MM.1S (cell line): ENCODE data around the gene FAM32A.

ENCODE experiments used
- DNase-seq: peaks from one replicate; pipeline ENCODE4 v3.0.0-alpha.2; 2015
- H2AFZ ChIP-seq: fragments of 300-600 bp; sonication (generic); 2 replicates; pipeline ENCODE4 v1.6.0; 2016; ENCODE audit warnings: antibody characterized with exemption, low read length
- H3F3A ChIP-seq: fragments of 300-600 bp; sonication (generic); 2 replicates; pipeline ENCODE4 v1.6.1; 2016; ENCODE audit warnings: mild to moderate bottlenecking, antibody characterized with exemption, low read length, moderate library complexity, mixed read lengths; ENCODE audit not compliant: insufficient read depth
- H3K27ac ChIP-seq: fragments of 300-600 bp; sonication (generic); 2 replicates; pipeline ENCODE4 v1.5.1; 2016; ENCODE audit warnings: mild to moderate bottlenecking, low read length
- H3K27me3 ChIP-seq: fragments of 300-600 bp; sonication (generic); replicated peaks from 2 replicates; pipeline ENCODE4 v1.6.0; 2016; ENCODE audit warnings: low read length; ENCODE audit not compliant: insufficient read depth
- H3K36me3 ChIP-seq: fragments of 300-600 bp; sonication (generic); replicated peaks from 2 replicates; pipeline ENCODE4 v1.6.1; 2016; ENCODE audit warnings: mild to moderate bottlenecking, low read length, mixed read lengths; ENCODE audit not compliant: insufficient read depth
- H3K4me1 ChIP-seq: fragments of 300-600 bp; sonication (generic); 2 replicates; pipeline ENCODE4 v1.6.1; 2016; ENCODE audit warnings: low read length, mixed read lengths
- H3K4me2 ChIP-seq: fragments of 300-600 bp; sonication (generic); 2 replicates; pipeline ENCODE4 v1.6.0; 2016; ENCODE audit warnings: low read depth, low read length
- H3K4me3 ChIP-seq: fragments of 300-600 bp; sonication (generic); 2 replicates; pipeline ENCODE4 v1.5.1; 2016; ENCODE audit warnings: low read length, mixed read lengths
- H3K79me2 ChIP-seq: fragments of 300-600 bp; sonication (generic); 2 replicates; pipeline ENCODE4 v1.6.1; 2016; ENCODE audit warnings: mixed run types, low read length, mixed read lengths
- H3K9ac ChIP-seq: fragments of 300-600 bp; sonication (generic); 2 replicates; pipeline ENCODE4 v1.6.1; 2016; ENCODE audit warnings: low read length, mixed read lengths
- H3K9me2 ChIP-seq: fragments of 300-600 bp; sonication (generic); replicated peaks from 2 replicates; pipeline ENCODE4 v1.6.1; 2016; ENCODE audit warnings: mild to moderate bottlenecking, low read length, mixed read lengths; ENCODE audit not compliant: insufficient read depth
- H3K9me3 ChIP-seq: fragments of 300-600 bp; sonication (generic); replicated peaks from 2 replicates; pipeline ENCODE4 v1.6.1; 2016; ENCODE audit warnings: mild to moderate bottlenecking, low read length, mixed read lengths; ENCODE audit not compliant: insufficient read depth
- H4K20me1 ChIP-seq: fragments of 300-600 bp; sonication (generic); 2 replicates; pipeline ENCODE4 v1.6.1; 2016; ENCODE audit warnings: mild to moderate bottlenecking, low read length, moderate library complexity, mixed read lengths; ENCODE audit not compliant: insufficient read depth
- EZH2 ChIP-seq: fragments of 300-600 bp; sonication (generic); optimal IDR thresholded peaks from 2 replicates; pipeline ENCODE3; 2017; ENCODE audit warnings: low read depth, mild to moderate bottlenecking, antibody characterized with exemption, low read length, mixed read lengths
- EZH2phosphoT487 ChIP-seq: fragments of 300-600 bp; sonication (generic); IDR thresholded peaks from 2 replicates; pipeline ENCODE4 v1.6.1; 2018; ENCODE audit warnings: antibody characterized with exemption, low read length
- TF ChIP-seq, protein P1 (sequence below): fragments of 300-600 bp; sonication (generic); IDR thresholded peaks from 2 replicates; pipeline ENCODE4 v1.5.1; 2016; ENCODE audit warnings: antibody characterized with exemption, low read length, mixed read lengths

The FAM32A gene

GRCh38 chr19:16193466-16193865 lies 8.3 kb downstream of the FAM32A start:
- DNase-seq, result no peak
- Histone ChIP-seq H3K79me2 (peaks cover 10% of the 10 kb centered on the region), H3K9me3 (no peaks in the 10 kb centered on the region), H3K4me1 (peaks cover 4% of the 10 kb centered on the region; the same call in 1 of the 2 replicates), H3F3A (no peaks in the 10 kb centered on the region), H3K27ac (no peak overlapping the region), H2AFZ (no peak overlapping the region), H3K9me2 (no peaks in the 10 kb centered on the region), H3K4me3 (no peak overlapping the region), H3K4me2 (no peak overlapping the region), H4K20me1 (no peaks in the 10 kb centered on the region), H3K9ac (no peak overlapping the region), H3K36me3 (peaks cover 5% of the 10 kb centered on the region; the same call in 1 of the 2 replicates), H3K27me3 (no peaks in the 10 kb centered on the region)
- TF ChIP-seq, protein P1, sequence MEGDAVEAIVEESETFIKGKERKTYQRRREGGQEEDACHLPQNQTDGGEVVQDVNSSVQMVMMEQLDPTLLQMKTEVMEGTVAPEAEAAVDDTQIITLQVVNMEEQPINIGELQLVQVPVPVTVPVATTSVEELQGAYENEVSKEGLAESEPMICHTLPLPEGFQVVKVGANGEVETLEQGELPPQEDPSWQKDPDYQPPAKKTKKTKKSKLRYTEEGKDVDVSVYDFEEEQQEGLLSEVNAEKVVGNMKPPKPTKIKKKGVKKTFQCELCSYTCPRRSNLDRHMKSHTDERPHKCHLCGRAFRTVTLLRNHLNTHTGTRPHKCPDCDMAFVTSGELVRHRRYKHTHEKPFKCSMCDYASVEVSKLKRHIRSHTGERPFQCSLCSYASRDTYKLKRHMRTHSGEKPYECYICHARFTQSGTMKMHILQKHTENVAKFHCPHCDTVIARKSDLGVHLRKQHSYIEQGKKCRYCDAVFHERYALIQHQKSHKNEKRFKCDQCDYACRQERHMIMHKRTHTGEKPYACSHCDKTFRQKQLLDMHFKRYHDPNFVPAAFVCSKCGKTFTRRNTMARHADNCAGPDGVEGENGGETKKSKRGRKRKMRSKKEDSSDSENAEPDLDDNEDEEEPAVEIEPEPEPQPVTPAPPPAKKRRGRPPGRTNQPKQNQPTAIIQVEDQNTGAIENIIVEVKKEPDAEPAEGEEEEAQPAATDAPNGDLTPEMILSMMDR, result no peak
- no peak for TF ChIP-seq EZH2phosphoT487
- TF ChIP-seq EZH2, result no peak

DNA sequence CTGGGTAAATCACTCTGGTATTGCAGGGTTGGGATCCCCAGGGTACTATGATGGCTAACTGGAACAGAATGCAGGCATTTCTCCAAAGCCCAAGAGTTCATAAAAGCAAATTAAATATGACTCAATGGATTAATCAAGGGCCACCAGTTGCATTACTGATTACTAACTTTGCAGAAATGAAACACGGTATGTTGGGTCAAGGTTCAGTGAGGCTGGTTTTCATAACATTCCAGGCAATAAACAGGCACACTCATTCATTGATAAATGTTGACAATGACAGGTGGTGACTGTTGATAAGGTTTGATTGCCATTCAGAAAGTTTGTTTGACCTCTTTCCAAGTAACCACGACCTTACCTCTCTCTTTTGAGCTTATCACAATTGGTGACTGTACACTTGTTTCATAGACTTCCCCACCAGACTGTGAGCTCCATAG lies 12.0 kb downstream of the FAM32A start:
- H3K4me3 ChIP-seq, result peak overlapping the region; percentile 98
- H3K4me2 ChIP-seq, result peak overlapping the region; percentile 82
- no peak for TF ChIP-seq EZH2
- peak overlapping the region; percentile 63; the same call in 1 of the 2 replicates for H3K9ac ChIP-seq
- H2AFZ ChIP-seq, result peak overlapping the region; percentile 78
- H3K27ac ChIP-seq, result peak overlapping the region; percentile 30; the same call in 1 of the 2 replicates
- H4K20me1 ChIP-seq, result no peaks in the 10 kb centered on the region
- no peaks in the 10 kb centered on the region for H3K9me2 ChIP-seq
- no peaks in the 10 kb centered on the region for H3K36me3 ChIP-seq
- H3K79me2 ChIP-seq, result peaks cover 32% of the 10 kb centered on the region
- no peaks in the 10 kb centered on the region for H3K27me3 ChIP-seq
- DNase-seq, result no peak
- no peaks in the 10 kb centered on the region for H3F3A ChIP-seq
- no peaks in the 10 kb centered on the region for H3K9me3 ChIP-seq
- peaks cover 4% of the 10 kb centered on the region; the same call in 1 of the 2 replicates for H3K4me1 ChIP-seq

- H3F3A ChIP-seq, result no peaks in the 10 kb centered on the region
- H3K27ac ChIP-seq, result peak within 1 kb of the TSS; percentile 30; the same call in 1 of the 2 replicates
- peak within 1 kb of the TSS; percentile 99 for H2AFZ ChIP-seq
- peaks cover 32% of the 10 kb centered on the region for H3K79me2 ChIP-seq
- H3K4me2 ChIP-seq, result peak within 1 kb of the TSS; percentile 87
- DNase-seq, result peak; percentile 99
- H3K9me3 ChIP-seq, result no peaks in the 10 kb centered on the region
- H3K27me3 ChIP-seq, result no peaks in the 10 kb centered on the region
- peak within 1 kb of the TSS; percentile 98 for H3K4me3 ChIP-seq
- peak within 1 kb of the TSS; percentile 88 for H3K9ac ChIP-seq
- H3K4me1 ChIP-seq, result peaks cover 4% of the 10 kb centered on the region; the same call in 1 of the 2 replicates
- H3K9me2 ChIP-seq, result no peaks in the 10 kb centered on the region
- H3K36me3 ChIP-seq, result no peaks in the 10 kb centered on the region
- TF ChIP-seq, protein P1, result no peak
- no peak for TF ChIP-seq EZH2
- no peak for TF ChIP-seq EZH2phosphoT487
- H4K20me1 ChIP-seq, result no peaks in the 10 kb centered on the region
Observed at GRCh38 chr19:16197622-16198369, 12.6 kb downstream of the FAM32A start, which contains the start of gene AP1M1. Gene AP1M1 (plus strand): TSS chr19:16197911. CDS start chr19:16198027, 116 bp downstream.

- peak overlapping the region; percentile 98 for H3K4me3 ChIP-seq
- no peak overlapping the region for H3K27ac ChIP-seq
- H3K4me1 ChIP-seq, result peaks cover 4% of the 10 kb centered on the region; the same call in 1 of the 2 replicates
- H3F3A ChIP-seq, result no peaks in the 10 kb centered on the region
- H3K36me3 ChIP-seq, result no peaks in the 10 kb centered on the region
- peaks cover 32% of the 10 kb centered on the region for H3K79me2 ChIP-seq
- H3K9me2 ChIP-seq, result no peaks in the 10 kb centered on the region
- no peak for TF ChIP-seq EZH2phosphoT487
- TF ChIP-seq, protein P1, result no peak
- no peak for TF ChIP-seq EZH2
- H3K4me2 ChIP-seq, result peak overlapping the region; percentile 87
- no peak for DNase-seq
- no peaks in the 10 kb centered on the region for H4K20me1 ChIP-seq
- peak overlapping the region; percentile 88 for H3K9ac ChIP-seq
- no peaks in the 10 kb centered on the region for H3K9me3 ChIP-seq
- no peaks in the 10 kb centered on the region for H3K27me3 ChIP-seq
- peak overlapping the region; percentile 99 for H2AFZ ChIP-seq
Observed at GRCh38 chr19:16198370-16198651, 13.1 kb downstream of the FAM32A start.
